Stimulated activated CD8-positive, alpha-beta memory T cell treated with anti-CD3 and anti-CD28 coated beads, Interleukin-7, amount 100 ng/mL, for 1 hour (primary cell): Measurements from ENCODE around the gene FOXB2.

Experiments used
- DNase-seq, 2 donors: peaks; one replicate each; pipeline ENCODE4 v3.0.0-alpha.2; 2020; ENCODE audit warnings: low read depth in 2 of 2

Gene FOXB2

DNA sequence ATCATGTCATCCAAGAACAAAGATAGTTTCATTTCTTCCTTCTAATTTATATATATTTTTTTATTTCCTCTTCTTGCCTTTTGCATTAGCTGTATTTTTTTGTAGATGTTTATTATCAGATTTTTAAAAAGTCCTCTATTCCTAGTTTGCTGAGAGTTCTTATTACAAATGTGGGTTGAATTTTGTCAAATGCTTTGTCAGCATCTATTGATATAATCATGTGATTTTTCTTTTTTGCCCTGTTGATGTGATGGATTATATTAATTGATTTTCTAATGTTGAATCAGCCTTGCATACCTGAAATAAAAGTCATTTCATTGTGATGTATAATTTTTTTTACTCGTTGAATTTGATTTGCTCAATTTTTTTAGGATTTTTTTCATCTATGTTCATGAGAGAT, 46.9 kb downstream of the FOXB2 start:
- DNase-seq: no peak
